AG10803 (cell line): ENCODE measurements around the gene GALNT17.

Source experiments
- DNase-seq: peaks from one replicate; pipeline ENCODE4 v3.0.0; 2010; ENCODE audit warnings: low read depth
- H3K4me3 ChIP-seq: 2 replicates; pipeline ENCODE4 v1.5.1; 2011; ENCODE audit warnings: mild to moderate bottlenecking, low read length, control low read depth
- TF ChIP-seq, protein P1 (sequence below): conservative IDR thresholded peaks from 2 replicates; pipeline ENCODE4 v1.5.1; 2011; ENCODE audit warnings: mild to moderate bottlenecking, low read length, control low read depth, inconsistent platforms

The GALNT17 gene

DNA sequence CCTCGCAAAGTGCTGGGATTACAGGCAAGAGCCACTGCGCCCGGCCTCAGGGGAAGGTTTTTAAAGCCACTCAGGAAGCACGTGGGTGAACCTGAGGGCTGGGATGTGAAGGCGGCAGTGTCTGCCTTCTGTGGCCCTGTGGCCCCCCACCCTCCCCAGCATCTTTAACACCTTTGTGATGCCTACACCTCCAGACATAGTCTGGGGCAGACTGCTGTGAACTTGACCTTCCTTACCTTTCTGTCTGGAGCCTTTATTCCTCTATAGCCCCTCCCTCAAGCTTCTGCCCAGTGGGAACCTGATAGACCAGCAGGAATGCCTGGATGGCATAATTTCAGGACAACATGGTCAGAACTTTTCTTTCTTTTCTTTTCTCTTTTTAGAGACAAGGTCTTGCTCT lies 550.2 kb downstream of the GALNT17 start:
- TF ChIP-seq, protein P1, sequence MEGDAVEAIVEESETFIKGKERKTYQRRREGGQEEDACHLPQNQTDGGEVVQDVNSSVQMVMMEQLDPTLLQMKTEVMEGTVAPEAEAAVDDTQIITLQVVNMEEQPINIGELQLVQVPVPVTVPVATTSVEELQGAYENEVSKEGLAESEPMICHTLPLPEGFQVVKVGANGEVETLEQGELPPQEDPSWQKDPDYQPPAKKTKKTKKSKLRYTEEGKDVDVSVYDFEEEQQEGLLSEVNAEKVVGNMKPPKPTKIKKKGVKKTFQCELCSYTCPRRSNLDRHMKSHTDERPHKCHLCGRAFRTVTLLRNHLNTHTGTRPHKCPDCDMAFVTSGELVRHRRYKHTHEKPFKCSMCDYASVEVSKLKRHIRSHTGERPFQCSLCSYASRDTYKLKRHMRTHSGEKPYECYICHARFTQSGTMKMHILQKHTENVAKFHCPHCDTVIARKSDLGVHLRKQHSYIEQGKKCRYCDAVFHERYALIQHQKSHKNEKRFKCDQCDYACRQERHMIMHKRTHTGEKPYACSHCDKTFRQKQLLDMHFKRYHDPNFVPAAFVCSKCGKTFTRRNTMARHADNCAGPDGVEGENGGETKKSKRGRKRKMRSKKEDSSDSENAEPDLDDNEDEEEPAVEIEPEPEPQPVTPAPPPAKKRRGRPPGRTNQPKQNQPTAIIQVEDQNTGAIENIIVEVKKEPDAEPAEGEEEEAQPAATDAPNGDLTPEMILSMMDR, result no peak
- H3K4me3 ChIP-seq, result no peak overlapping the region
- no peak for DNase-seq

DNA sequence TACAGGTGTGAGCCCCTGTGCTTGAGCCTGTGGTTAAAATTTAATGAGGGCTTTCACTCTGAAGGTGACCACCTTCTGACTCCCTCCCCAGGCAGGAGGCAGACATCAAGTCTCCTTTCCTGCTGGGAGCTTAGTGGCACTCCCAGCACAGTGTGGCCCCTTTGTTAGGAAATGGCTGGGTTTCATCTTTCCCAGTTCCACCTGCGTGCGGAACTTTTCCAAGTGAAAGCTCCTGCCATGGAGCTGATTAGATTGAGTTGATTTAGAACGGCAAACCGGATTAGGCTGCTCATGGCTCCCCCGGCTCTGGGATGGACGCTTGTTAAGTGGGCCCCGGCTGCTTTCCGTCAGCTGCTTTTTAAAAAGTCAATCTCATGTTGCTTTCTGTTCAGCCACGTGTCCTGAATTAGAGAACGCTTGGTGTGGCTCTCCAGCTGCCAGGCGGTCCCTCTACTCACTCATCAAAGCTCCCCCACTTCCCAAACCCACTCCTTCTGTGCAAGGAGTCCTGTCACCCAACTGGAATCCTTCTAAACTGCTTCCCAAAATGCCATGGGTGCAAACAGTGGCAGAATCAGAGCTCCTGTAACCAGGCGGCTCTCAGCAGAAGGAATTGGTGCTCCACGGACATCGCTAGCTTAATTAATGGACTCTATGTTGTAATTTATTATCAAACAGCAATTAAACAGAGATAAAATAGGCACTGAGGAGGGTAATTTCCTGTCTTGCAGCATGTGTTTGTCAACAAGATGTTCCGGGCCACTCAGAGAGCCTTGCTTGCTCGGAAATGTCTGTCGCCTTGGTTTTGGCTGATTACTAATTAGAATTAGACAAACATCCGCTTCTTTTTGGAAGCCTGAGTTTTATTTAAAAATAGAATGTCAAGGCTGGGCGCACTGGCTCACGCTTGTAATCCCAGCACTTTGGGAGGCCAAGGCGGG lies 551.2 kb downstream of the GALNT17 start:
- DNase-seq, result no peak
- TF ChIP-seq, protein P1, result no peak
- H3K4me3 ChIP-seq, result no peak overlapping the region

DNA sequence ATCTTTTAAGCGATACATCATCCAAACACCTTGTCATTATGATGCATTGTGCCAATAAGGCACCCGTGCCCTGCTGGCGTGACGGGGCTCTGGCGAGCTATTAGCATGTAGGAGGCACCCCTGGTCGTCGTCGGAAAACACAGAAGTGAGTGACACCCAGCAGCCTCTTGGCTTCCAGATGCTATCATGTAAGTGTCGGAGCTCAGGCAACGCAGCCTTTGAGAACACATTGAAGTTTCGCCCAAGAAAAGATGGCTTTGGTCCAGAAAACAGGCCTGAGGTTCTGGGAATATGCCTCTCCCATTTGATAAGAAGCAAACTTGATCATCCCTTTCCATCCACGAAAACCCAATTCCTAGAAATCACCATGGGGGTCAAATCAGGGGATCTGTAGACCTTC lies 555.3 kb downstream of the GALNT17 start:
- TF ChIP-seq, protein P1, result no peak
- no peak for DNase-seq
- H3K4me3 ChIP-seq, result no peak overlapping the region

DNA sequence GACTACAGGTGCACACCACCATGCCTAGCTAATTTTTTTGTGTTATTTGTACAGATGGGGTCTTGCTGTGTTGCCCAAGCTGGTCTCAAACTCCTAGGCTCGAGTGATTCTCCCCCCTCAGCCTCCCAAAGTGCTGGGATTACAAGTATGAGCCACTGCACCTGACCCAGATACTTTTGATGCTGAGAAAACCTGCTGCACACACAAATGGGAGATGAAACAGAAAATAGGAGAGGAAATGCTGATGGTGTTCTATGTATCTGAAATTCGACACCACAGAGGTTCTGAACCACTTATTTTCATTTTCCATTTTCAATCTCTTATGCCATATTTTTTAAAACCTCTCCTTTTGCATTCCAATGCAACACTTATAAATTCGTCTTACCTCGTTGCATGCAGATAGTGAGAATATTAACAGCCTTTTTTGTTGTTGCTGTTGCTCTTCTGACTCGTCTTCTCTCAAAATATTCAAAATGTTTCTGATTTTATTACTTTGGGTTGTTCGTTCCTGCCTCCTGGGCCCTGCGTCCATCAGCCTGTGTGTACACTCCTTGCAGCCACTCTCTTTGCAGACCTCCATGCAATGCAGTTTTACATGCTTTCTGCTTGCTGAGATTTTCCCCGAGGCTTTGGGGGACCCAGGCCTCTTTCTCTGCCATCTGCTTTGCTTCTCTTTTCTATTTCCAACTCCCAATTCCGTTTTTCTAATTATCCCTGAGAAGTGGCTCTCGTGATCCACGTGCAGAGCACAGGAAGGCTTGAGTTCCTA lies 556.1 kb downstream of the GALNT17 start:
- TF ChIP-seq, protein P1, result no peak
- H3K4me3 ChIP-seq, result no peak overlapping the region
- DNase-seq, result no peak

DNA sequence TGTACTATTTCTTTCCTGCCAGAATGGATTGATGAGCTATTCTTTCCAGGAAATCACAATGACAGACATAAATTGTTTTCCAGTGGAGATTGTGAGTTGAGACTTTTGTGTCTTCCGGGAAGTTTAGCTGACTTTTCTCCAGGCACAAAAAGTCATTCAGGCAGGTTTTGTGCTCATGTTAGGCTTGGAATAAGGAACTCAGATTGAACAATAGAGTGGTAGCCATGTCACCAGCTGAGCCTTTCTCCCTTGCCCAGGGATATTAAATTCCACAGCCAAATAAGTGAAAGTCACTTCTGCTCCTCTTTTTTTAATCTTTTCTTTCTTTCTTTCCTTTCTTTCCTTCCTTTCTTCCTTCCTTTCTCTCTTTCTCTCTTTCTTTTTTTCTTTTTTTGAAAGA lies 559.6 kb downstream of the GALNT17 start:
- no peak overlapping the region for H3K4me3 ChIP-seq
- DNase-seq, result no peak
- TF ChIP-seq, protein P1, result no peak

DNA sequence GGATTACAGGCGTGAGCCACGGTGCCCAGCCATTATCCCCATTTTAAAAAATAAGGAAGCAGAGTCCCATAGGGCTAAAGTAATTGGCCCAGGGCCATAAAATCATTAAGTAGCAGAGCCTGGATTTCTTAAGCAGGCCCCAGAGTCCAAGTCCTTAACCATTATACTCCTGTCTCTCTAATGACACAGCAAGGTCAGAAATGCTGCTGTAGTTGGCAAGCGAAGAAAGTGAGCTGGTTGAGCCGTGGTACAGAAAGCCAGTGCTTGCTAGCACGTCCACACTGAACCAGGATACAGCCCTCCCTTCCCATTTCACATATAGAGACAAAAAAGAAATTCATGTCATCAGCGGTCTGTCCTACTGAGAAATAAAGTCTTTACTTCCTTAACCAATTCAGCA lies 562.7 kb downstream of the GALNT17 start:
- no peak for DNase-seq
- H3K4me3 ChIP-seq, result no peak overlapping the region
- TF ChIP-seq, protein P1, result no peak
